ENCODE results near the gene XRN2.
"Not testable (repeated sequence)": the region's sequence is repeated elsewhere in the genome, so short reads cannot be mapped to it uniquely, and the experiment has no call there.

The XRN2 gene

GRCh38 chr20:21388566-21388965, 85.4 kb downstream of the XRN2 start:
- FAIRE-seq: no peak
- DNase-seq (ENCODE audit: low spot score): no peak

- FAIRE-seq (no peak), DNase-seq (ENCODE audit: low spot score) (no peak)
Observed at GRCh38 chr20:21389368-21389767, 86.2 kb downstream of the XRN2 start.

- no peak for FAIRE-seq
Observed at GRCh38 chr20:21390768-21391167, 87.6 kb downstream of the XRN2 start.

GRCh38 chr20:21391185-21391971, 88.2 kb downstream of the XRN2 start:
- no peak for FAIRE-seq
- no peak for DNase-seq (ENCODE audit: low spot score)

More at GRCh38 chr20:21390768-21391167, 87.6 kb downstream of the XRN2 start:
- DNase-seq (ENCODE audit: low spot score): no peak

GRCh38 chr20:21391972-21392352, 88.8 kb downstream of the XRN2 start:
- FAIRE-seq (no peak), DNase-seq (ENCODE audit: low spot score) (no peak)

- no peak for FAIRE-seq
Observed at GRCh38 chr20:21393166-21393565, 90.0 kb downstream of the XRN2 start.

GRCh38 chr20:21393816-21394519, 90.8 kb downstream of the XRN2 start:
- DNase-seq (ENCODE audit: low spot score): no peak
- FAIRE-seq: no peak

More at GRCh38 chr20:21393166-21393565, 90.0 kb downstream of the XRN2 start:
- DNase-seq (ENCODE audit: low spot score): no peak

GRCh38 chr20:21394551-21394950, 91.4 kb downstream of the XRN2 start:
- FAIRE-seq (no peak), DNase-seq (ENCODE audit: low spot score) (no peak)

GRCh38 chr20:21395051-21395665, 92.0 kb downstream of the XRN2 start:
- no peak for DNase-seq (ENCODE audit: low spot score)
- no peak for FAIRE-seq

- no peak for DNase-seq (ENCODE audit: low spot score)
Observed at GRCh38 chr20:21395666-21396598, 92.8 kb downstream of the XRN2 start.

GRCh38 chr20:21396599-21397340, 93.6 kb downstream of the XRN2 start:
- FAIRE-seq: no peak
- DNase-seq (ENCODE audit: low spot score): no peak

More at GRCh38 chr20:21395666-21396598, 92.8 kb downstream of the XRN2 start:
- no peak for FAIRE-seq

GRCh38 chr20:21397341-21398108, 94.4 kb downstream of the XRN2 start, which contains the start of gene NKX2-4:
TSS of gene NKX2-4 (minus strand) at chr20:21397526. CDS start at chr20:21397399, 127 bp downstream.
- DNase-seq (ENCODE audit: low spot score): no peak
- no peak for FAIRE-seq

- DNase-seq (ENCODE audit: low spot score) (no peak), FAIRE-seq (no peak)
Observed at GRCh38 chr20:21398109-21399004, 95.2 kb downstream of the XRN2 start.

- DNase-seq (ENCODE audit: low spot score) (no peak), FAIRE-seq (no peak)
Observed at GRCh38 chr20:21399005-21399475, 95.9 kb downstream of the XRN2 start.

GRCh38 chr20:21411725-21412124, 108.6 kb downstream of the XRN2 start:
- FAIRE-seq (no peak), DNase-seq (ENCODE audit: low spot score) (no peak)

GRCh38 chr20:21413996-21414395, 110.9 kb downstream of the XRN2 start:
- FAIRE-seq; DNase-seq (ENCODE audit: low spot score): not testable (repeated sequence)

- FAIRE-seq; DNase-seq (ENCODE audit: low spot score): not testable (repeated sequence)
Observed at GRCh38 chr20:21419147-21419546, 116.0 kb downstream of the XRN2 start.

- FAIRE-seq: no peak
- DNase-seq (ENCODE audit: low spot score): no peak
Observed at GRCh38 chr20:21421601-21422236, 118.6 kb downstream of the XRN2 start.

All from urothelium cell line (cell line).